Neural progenitor cell (in vitro differentiated cells): Measurements from ENCODE around the gene IGSF3.
"Not testable (repeated sequence)": the region's sequence is repeated elsewhere in the genome, so short reads cannot be mapped to it uniquely, and the experiment has no call there.

Experiments used
- EZH2 ChIP-seq: fragments of 200-600 bp; sonication (generic); IDR thresholded peaks from 2 replicates; pipeline ENCODE4 v1.6.1; 2017; ENCODE audit warnings: antibody characterized with exemption, mild to moderate bottlenecking, moderate library complexity
- EZH2phosphoT487 ChIP-seq: fragments of 200-600 bp; sonication (generic); IDR thresholded peaks from 2 replicates; pipeline ENCODE4 v1.6.1; 2017; ENCODE audit warnings: antibody characterized with exemption
- TF ChIP-seq, protein P1 (sequence below): fragments of 200-600 bp; sonication (generic); IDR thresholded peaks from 2 replicates; pipeline ENCODE4 v1.5.1; 2017; ENCODE audit warnings: antibody characterized with exemption, mild to moderate bottlenecking

DNA sequence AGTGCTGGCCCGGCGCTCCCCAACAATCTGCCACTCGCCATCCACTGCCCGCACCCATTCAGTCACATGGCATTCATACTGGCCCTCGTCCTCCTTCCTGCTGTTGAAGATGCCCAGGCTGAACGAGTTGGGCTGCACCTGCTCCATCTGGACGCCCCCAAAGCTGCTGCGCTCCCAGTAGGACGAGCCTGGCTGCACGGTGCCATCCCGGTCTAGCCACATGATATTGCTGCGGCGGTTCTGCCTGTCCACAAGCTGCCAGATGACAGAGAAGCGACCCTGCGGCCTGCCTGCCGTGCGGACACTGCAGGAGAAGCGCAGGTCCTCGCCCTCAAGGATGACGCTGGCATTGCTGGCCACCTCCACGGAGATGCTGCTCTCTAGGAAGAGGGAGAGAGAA, 63.9 kb downstream of the IGSF3 start:
- TF ChIP-seq, protein P1, sequence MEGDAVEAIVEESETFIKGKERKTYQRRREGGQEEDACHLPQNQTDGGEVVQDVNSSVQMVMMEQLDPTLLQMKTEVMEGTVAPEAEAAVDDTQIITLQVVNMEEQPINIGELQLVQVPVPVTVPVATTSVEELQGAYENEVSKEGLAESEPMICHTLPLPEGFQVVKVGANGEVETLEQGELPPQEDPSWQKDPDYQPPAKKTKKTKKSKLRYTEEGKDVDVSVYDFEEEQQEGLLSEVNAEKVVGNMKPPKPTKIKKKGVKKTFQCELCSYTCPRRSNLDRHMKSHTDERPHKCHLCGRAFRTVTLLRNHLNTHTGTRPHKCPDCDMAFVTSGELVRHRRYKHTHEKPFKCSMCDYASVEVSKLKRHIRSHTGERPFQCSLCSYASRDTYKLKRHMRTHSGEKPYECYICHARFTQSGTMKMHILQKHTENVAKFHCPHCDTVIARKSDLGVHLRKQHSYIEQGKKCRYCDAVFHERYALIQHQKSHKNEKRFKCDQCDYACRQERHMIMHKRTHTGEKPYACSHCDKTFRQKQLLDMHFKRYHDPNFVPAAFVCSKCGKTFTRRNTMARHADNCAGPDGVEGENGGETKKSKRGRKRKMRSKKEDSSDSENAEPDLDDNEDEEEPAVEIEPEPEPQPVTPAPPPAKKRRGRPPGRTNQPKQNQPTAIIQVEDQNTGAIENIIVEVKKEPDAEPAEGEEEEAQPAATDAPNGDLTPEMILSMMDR = not testable (repeated sequence)
- not testable (repeated sequence) for TF ChIP-seq EZH2, EZH2phosphoT487
